Liver (tissue), 9 donors: Measurements from ENCODE around the gene GLDN. TPM values are rescaled to one million over a fixed set of nuclear protein-coding genes. Genes with fewer than 3 reads are reported as not detected.

ENCODE experiments used
- DNase-seq: peaks from one replicate; pipeline ENCODE4 v3.0.0-alpha.2; 2017; ENCODE audit warnings: low spot score
- H3K27ac ChIP-seq, 2 donors: one replicate each; pipeline ENCODE4 v1.7.0; 2013; ENCODE audit warnings: inconsistent platforms in 2 of 2, low read length in 2 of 2, control low read depth in 1 of 2, low read depth in 1 of 2, mild to moderate bottlenecking in 1 of 2
- H3K27me3 ChIP-seq, 4 donors: one replicate each; pipeline versions ENCODE4 v1.6.1 to v1.7.0; 2013; ENCODE audit warnings: low read length in 3 of 4, inconsistent platforms in 1 of 4, mild to moderate bottlenecking in 1 of 4, moderate library complexity in 1 of 4; ENCODE audit not compliant: control insufficient read depth in 4 of 4, insufficient read depth in 4 of 4
- H3K36me3 ChIP-seq, 4 donors: one replicate each; pipeline versions ENCODE4 v1.6.1 to v1.7.0; 2013; ENCODE audit warnings: low read length in 3 of 4, mild to moderate bottlenecking in 3 of 4, low read depth in 1 of 4, moderate library complexity in 1 of 4; ENCODE audit not compliant: control insufficient read depth in 4 of 4, insufficient read depth in 3 of 4
- H3K4me1 ChIP-seq, 4 donors: one replicate each; pipeline versions ENCODE4 v1.6.1 to v1.7.0; 2013; ENCODE audit warnings: low read length in 3 of 4, mild to moderate bottlenecking in 3 of 4, moderate library complexity in 1 of 4; ENCODE audit not compliant: control insufficient read depth in 4 of 4, insufficient read depth in 4 of 4
- H3K4me3 ChIP-seq, 3 donors: one replicate each; pipeline versions ENCODE4 v1.6.1 to v1.7.0; 2013; ENCODE audit warnings: low read length in 3 of 3, control low read depth in 1 of 3, low read depth in 1 of 3, mild to moderate bottlenecking in 1 of 3
- H3K9ac ChIP-seq, 2 donors: one replicate each; pipeline ENCODE4 v1.7.0; 2013; ENCODE audit warnings: low read length in 2 of 2, mild to moderate bottlenecking in 2 of 2, moderate library complexity in 2 of 2, control low read depth in 1 of 2, low read depth in 1 of 2
- H3K9me3 ChIP-seq, 4 donors: one replicate each; pipeline versions ENCODE4 v1.6.1 to v1.7.0; 2013; ENCODE audit warnings: low read length in 3 of 4; ENCODE audit not compliant: control insufficient read depth in 4 of 4
- EGR1 ChIP-seq, 2 donors: IDR thresholded peaks; 2 replicates each; pipeline ENCODE4 v1.6.1; 2016 to 2018; ENCODE audit warnings: antibody characterized with exemption in 2 of 2, low read depth in 2 of 2
- FOXA2 ChIP-seq: IDR thresholded peaks from 2 replicates; pipeline ENCODE4 v1.6.1; 2016; ENCODE audit warnings: antibody characterized with exemption
- GABPA ChIP-seq, 2 donors: IDR thresholded peaks in 1 of 2; conservative IDR thresholded peaks in 1 of 2; 2 replicates each; pipeline ENCODE4 v1.6.1; 2016; ENCODE audit warnings: antibody characterized with exemption in 2 of 2, mild to moderate bottlenecking in 1 of 2, moderate library complexity in 1 of 2
- HNF4A ChIP-seq, 2 donors: conservative IDR thresholded peaks; 2 replicates each; pipeline ENCODE4 v1.6.1; 2016; ENCODE audit warnings: antibody characterized with exemption in 2 of 2, mild to moderate bottlenecking in 2 of 2
- HNF4G ChIP-seq: IDR thresholded peaks from 2 replicates; pipeline ENCODE4 v1.6.1; 2016; ENCODE audit warnings: antibody characterized with exemption
- JUND ChIP-seq, 2 donors: IDR thresholded peaks; 2 replicates each; pipeline ENCODE4 v1.6.1; 2016; ENCODE audit warnings: antibody characterized with exemption in 2 of 2
- NR2F2 ChIP-seq: IDR thresholded peaks from 2 replicates; pipeline ENCODE4 v1.6.1; 2016; ENCODE audit warnings: antibody characterized with exemption
- RAD21 ChIP-seq, 2 donors: IDR thresholded peaks; 2 replicates each; pipeline ENCODE4 v1.6.1; 2016; ENCODE audit warnings: antibody characterized with exemption in 2 of 2, mild to moderate bottlenecking in 2 of 2
- REST ChIP-seq: IDR thresholded peaks from 2 replicates; pipeline ENCODE4 v1.6.1; 2016; ENCODE audit warnings: antibody characterized with exemption, mild to moderate bottlenecking
- RXRA ChIP-seq, 2 donors: IDR thresholded peaks; 2 replicates each; pipeline ENCODE4 v1.6.1; 2017 to 2018; ENCODE audit warnings: antibody characterized with exemption in 2 of 2, mild to moderate bottlenecking in 1 of 2
- TAF1 ChIP-seq: conservative IDR thresholded peaks from 2 replicates; pipeline ENCODE4 v1.6.1; 2016; ENCODE audit warnings: antibody characterized with exemption, mild to moderate bottlenecking
- YY1 ChIP-seq: IDR thresholded peaks from 2 replicates; pipeline ENCODE4 v1.6.1; 2016; ENCODE audit warnings: antibody characterized with exemption, mild to moderate bottlenecking
- WGBS: extraction: QIAGEN DNeasy Blood & Tissue Kit; methylation state at CpG from one replicate; pipeline ENCODE4 v1.1.7; 2013; 5-methylcytosine and 5-hydroxymethylcytosine counted together
- polyA plus RNA-seq, 2 donors: library from polyadenylated mRNA; stranded (reverse) in 1 of 2; unstranded in 1 of 2; fragments of 200-250 nt in 1 of 2; fragments of >200 nt in 1 of 2; fragmentation: Nextera tagmentation in 1 of 2; extraction: Ambion mirVana in 1 of 2; gene quantifications; one replicate each; pipeline versions ENCODE4 v1.2.1 to v1.2.3, GENCODE V29; 2013 to 2015
- total RNA-seq, 2 donors: library from RNA; depleted of rRNA; stranded (reverse); fragments of >200 nt; gene quantifications; one replicate each; pipeline ENCODE4 v1.2.3, GENCODE V29; 2014
- TF ChIP-seq, protein P1 (sequence below): IDR thresholded peaks from 2 replicates; pipeline ENCODE4 v1.6.1; 2016; ENCODE audit warnings: antibody characterized with exemption
- TF ChIP-seq, protein P2 (sequence below): fragments of 150-350 bp; IDR thresholded peaks from 2 replicates; pipeline ENCODE4 v1.5.1; 2017; ENCODE audit warnings: improper control_type of control experiment, low read depth, low read length; ENCODE audit not compliant: missing input control
- donor health status: healthy.
- donor health status: healthy.
- donor health status: healthy.
- donor health status: healthy.
- donor health status: healthy.

The GLDN gene
- total and polyA plus RNA-seq, 4 donors = 0.15 to 1.4 (median 0.33) TPM

DNA sequence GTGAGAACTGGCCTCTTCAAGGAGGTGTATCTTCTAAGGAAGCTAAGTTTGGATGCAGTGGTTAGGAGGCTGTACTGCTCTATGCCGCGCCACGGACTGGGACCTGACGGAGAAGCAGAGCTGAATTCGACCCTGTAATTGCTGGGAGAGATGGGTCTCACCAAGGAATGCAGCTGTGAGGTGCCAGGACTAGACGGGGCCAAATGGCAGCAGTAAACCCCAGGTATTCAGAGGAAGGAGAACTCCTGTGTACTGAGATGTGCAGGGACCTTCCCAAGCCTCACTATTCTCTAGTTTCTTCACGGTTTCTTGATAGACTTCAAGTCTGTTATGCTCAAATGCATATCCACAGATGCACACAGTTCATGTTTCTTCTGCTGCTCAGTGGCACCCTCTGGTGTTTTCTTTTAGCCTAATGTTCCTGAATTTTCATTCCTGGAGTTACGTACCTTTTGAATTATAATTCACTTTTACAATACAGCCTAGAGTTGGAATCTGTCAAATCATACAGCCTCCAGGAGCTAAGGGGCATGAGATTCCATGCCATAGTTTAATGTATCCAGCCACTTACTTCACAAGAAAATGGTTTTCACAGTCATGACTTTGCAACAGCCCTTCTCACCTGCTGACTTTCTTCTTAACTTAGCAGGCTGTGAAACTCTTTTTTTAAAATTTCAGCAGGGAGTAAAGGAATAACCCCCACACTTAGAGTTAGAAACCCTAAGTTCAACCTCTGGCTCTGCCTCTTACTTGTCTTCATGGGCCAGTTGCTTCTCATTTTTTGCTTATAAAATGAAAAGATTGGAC, 61.8 kb downstream of the GLDN start:
- no peaks in the 10 kb centered on the region for H3K36me3 ChIP-seq
- 58% methylated on average over 8 of the region's 8 CpGs for WGBS
- no peak for TF ChIP-seq NR2F2
- TF ChIP-seq, protein P1, sequence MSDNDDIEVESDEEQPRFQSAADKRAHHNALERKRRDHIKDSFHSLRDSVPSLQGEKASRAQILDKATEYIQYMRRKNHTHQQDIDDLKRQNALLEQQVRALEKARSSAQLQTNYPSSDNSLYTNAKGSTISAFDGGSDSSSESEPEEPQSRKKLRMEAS = no peak
- TF ChIP-seq TAF1 = no peak
- no peak for TF ChIP-seq JUND (IDR thresholded peaks at IDR 0.05)
- TF ChIP-seq, protein P2, sequence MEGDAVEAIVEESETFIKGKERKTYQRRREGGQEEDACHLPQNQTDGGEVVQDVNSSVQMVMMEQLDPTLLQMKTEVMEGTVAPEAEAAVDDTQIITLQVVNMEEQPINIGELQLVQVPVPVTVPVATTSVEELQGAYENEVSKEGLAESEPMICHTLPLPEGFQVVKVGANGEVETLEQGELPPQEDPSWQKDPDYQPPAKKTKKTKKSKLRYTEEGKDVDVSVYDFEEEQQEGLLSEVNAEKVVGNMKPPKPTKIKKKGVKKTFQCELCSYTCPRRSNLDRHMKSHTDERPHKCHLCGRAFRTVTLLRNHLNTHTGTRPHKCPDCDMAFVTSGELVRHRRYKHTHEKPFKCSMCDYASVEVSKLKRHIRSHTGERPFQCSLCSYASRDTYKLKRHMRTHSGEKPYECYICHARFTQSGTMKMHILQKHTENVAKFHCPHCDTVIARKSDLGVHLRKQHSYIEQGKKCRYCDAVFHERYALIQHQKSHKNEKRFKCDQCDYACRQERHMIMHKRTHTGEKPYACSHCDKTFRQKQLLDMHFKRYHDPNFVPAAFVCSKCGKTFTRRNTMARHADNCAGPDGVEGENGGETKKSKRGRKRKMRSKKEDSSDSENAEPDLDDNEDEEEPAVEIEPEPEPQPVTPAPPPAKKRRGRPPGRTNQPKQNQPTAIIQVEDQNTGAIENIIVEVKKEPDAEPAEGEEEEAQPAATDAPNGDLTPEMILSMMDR = peak; percentile 49
- no peak for TF ChIP-seq REST
- TF ChIP-seq GABPA (IDR thresholded peaks at IDR 0.05 in 1 of 2, conservative IDR thresholded peaks at IDR 0.05 in 1 of 2) = no peak
- TF ChIP-seq RXRA (IDR thresholded peaks at IDR 0.05) = no peak
- no peak for TF ChIP-seq HNF4G
- no peak for TF ChIP-seq HNF4A (conservative IDR thresholded peaks at IDR 0.05)
- TF ChIP-seq YY1 = no peak
- peak; percentile 73 to 76 for TF ChIP-seq RAD21 (IDR thresholded peaks at IDR 0.05)
- H3K4me3 ChIP-seq = no peak overlapping the region
- H3K9me3 ChIP-seq = no peaks in the 10 kb centered on the region
- no peak overlapping the region for H3K9ac ChIP-seq
- H3K4me1 ChIP-seq = peaks cover 0 to 5% (median 1%) of the 10 kb centered on the region in 4 donors
- H3K27me3 ChIP-seq = no peaks in the 10 kb centered on the region
- no peak overlapping the region for H3K27ac ChIP-seq
- DNase-seq = no peak

GRCh38 chr15:51403946-51404695, 62.7 kb downstream of the GLDN start:
- Histone ChIP-seq H3K4me3 (no peak overlapping the region), H3K9me3 (no peaks in the 10 kb centered on the region), H3K27me3 (no peaks in the 10 kb centered on the region), H3K36me3 (no peaks in the 10 kb centered on the region), H3K9ac (no peak overlapping the region), H3K27ac (no peak overlapping the region), H3K4me1 (peaks cover 0 to 5% (median 1%) of the 10 kb centered on the region in 4 donors)
- 90% methylated on average over 9 of the region's 9 CpGs for WGBS
- TF ChIP-seq FOXA2 (no peak), EGR1 (IDR thresholded peaks at IDR 0.05; ENCODE audit: low read depth in 2 of 2) (no peak), YY1 (no peak)
- TF ChIP-seq, protein P2 = no peak
- DNase-seq = no peak
